GM21367 (cell line): ENCODE measurements around the gene ZNF554.

ENCODE experiments used
- ATAC-seq: cut with Tn5 transposase; IDR thresholded peaks from one replicate; pipeline ENCODE4 v1.9.1; 2021; ENCODE audit not compliant: unreplicated experiment

Gene ZNF554

DNA sequence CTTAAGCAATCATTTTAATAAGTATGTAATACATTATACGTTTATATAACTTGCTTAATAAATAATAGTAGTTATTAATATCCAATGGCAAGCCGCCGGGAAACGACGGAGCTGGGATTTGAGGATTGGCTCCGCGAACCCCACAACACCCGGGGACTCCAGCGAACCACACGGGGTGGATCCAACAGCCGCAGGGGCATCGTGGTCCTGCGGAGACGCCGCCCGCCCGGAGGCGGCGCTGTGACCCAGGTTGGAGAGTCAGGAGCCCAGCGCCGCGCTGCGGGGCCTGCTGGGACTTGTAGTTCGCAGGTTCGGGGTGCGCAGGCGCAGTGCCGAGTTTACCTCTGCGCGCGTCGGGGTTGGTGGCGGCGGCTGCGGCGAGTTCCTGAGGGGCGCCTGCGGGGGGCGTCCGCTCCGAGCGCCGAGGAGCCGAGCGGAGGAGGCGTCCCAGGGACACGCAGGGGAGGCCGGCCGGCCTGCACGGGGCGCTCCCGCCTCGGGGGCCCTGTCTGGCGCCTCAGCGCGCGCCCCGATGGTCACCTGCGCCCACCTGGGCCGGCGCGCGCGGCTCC is at the start of gene ZNF554:
TSS of gene ZNF554 (plus strand) at position 329 of the 572 bp plus-strand sequence. CDS start at position 533, 204 bp downstream.
- peak; percentile 72 for ATAC-seq

- no peak for ATAC-seq
These were observed 49.3 kb upstream of the ZNF554 start for GRCh38 chr19:2770055-2771013.

- no peak for ATAC-seq
These were observed 47.6 kb upstream of the ZNF554 start for GRCh38 chr19:2771786-2772674.

DNA sequence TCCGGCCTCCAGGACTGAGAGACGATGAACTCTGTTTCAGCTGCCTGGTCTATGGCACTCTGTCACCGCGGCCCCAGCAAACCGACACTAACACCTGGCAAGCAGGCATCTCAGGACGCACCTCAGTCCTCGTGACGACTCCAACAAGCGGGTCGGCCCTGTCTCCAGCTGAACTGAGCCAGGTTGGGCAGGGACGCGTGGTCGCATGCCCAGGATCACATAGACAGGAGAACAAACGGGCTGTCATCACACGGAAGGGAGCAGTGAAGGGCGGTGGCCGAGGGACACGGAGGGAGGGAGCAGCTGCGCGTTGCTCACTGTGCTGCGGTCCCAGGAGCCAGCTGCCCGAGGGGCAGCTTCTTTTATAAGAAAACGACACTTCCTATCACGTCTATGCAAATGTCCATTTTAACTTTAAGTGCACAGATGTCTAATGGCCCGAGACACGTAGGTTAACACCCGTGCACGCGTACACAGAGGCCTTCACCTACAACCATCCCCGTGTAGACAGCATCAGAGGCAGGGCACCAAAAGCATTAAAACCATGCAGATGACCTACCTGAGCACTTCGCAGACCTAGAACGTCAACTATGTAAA is 45.5 kb upstream of the ZNF554 start:
- no peak for ATAC-seq

DNA sequence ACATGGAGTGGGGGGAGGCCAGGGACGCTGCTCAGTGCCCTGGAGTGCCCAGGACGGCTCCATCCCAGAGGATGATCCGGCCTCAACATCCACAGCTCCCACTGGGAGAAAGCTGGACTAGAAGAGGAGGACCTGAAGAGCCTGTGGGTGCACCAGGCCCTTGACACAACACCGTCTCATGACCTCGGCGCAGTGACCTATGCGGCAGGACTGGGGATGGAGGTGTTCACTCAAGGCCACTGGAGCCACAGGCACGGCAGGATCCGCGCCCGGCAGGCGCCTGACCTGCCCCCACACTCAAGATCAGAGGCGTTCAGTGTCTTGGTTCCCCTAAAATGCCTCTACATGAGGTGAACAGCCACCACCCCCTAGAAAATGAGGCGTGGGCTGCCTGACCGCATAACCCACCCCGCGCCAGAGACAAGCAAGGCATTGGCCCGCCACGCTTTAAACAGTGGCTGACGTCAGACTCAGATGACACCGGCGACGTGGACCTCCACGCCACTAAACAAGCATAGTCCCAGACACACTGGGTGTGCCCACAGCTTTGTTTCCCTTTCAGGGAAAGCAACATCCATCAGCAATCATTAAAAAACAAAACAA is 44.6 kb upstream of the ZNF554 start:
- no peak for ATAC-seq

DNA sequence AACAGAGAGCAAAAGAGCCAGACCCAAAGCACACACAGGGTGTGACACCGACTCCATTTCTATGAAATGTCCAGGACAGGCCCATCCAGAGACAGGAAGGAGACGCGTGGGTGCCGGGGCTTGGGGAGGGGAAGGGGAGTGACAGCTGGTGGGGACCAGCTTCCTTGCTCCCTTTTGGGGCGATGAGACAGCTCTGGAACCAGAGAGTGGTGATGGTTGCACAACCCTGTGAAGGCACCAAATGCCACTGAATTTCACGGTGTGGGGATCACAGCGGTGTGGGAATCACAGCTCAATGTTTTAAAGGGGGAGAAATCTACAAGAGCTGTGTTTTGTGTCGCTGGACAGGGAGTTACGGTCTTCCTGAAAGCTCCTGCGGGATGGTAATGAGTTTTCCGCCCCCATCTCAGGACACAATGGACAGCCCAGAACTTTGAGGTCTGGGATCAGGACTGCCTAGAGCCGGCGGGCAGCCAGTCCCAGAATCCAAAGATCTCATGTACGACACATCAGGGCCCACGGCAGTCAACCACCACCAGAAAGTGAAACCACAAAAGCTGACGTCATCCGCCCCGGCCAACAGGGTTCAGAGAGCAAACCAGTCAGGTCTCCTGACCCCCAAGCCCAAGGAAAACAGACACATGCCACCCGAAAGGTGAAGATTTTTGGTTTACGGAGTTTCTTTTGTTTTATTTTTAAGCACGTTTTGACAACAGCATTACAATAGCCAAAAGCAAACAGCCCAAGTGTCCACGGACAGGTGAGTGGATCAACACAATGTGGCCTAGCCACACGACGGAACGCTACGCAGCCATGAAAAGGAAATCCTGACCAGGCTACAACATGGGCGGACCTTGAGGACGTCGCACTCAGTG is 43.9 kb upstream of the ZNF554 start:
- no peak for ATAC-seq

DNA sequence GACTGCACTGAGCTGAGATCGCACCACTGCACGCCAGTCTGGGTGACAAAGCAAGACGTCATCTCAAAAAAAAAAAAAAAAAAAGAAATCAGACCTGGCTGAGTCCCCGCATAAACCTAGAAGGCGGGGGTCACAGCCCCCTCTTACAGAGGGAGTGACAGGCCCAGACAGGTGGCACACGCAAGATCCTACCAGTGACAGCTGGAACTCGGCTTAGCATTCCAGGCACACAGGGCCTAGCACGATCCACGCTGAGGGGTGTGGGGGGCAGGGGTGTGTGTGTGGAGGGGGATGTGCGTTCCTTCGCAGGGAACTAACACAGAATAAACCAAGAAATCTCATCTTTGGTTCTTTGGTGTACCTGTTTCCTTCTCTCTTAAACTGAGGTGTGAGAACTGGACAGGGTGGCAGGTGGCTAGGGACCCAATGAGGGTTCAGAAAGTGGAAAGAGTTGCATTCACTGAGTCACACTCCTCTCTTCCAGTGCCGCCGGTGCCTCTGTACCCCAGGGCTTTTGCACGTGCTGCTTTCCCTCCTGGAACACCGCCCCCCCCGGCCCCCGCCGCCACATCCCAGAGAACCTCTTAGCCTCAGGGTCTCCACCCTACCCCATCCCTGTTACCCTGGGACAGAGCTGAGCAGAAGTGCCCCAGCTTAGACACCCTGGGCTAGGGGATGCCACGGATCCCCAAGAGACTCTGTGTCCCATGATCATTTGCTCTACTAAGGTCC is 41.5 kb upstream of the ZNF554 start:
- ATAC-seq, result no peak

DNA sequence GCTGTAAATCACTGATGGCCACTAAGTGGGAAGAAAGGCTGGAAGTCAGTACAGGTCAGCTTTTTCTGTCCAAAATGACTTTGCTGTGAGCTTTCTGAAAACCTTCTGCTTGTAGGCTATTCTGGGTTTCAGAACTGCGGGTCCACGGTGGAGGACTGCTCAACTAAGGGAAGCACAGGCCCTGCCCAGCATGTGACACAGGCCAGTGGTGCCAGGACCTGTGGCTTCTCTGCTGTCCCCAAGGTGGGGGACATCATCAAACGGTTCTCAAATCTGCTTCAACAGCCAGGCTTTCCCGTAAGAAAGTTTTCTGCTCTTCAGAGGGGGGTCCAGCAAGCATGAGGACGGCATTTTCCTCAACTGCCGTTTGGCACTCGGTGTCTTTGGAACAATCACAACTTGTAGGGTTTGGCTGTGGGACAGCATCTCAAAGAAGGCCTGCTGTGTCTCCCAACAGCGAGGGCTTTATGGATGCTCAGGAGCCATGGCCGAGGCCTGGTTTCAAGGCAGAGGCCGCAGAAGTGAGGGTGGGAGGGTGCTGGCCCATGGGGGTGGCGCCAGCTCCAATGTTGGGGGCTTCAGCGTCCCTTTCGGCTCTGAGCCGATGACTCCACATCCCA is 40.4 kb upstream of the ZNF554 start:
- ATAC-seq, result no peak

DNA sequence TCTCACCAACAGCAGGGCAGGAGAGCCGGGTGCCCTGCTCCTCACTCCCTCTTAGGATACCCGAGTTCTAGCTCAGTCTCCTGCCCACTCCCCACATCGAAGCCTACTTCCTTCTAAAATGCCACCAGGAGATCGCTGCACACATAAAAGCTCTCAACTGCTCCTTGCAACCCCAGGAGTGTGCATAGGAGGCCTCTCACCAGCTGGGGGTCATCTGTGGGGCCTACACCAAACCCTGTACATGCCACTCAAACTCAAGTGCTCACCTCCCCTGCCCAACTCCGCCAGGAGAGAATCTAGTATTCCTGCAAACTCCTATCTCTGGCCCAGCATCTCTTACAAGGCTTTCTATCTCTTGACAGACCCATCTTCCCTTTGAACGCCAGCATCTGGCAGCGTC is 39.4 kb upstream of the ZNF554 start:
- ATAC-seq, result no peak

DNA sequence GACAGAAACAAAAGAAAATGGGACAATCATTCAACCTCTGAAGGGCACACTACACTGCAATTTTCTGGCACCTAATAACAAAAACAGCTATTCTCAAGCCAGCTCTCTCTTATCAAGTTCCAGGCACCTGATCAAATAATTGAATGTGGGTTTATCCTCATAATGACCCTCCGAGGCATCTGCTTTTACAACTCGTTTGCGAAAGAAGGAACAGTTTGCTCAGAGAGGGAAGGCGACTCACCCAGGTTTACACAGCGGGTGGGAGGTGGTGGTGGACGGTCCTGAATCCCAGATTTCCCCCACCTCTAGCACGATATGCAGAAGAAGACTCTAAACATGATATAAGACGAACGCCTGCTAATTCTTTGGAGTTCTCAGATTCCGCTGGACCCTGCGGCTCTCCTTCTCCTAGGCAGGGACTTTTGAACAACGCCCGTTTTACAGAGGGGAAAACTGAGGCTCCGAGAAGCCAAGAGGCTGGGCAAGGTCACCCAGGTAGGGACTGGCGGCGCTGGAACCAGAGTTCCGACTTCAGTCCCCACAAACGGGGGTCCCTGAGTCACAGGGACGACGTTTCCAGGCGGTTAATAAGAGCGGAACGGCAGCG is 37.2 kb upstream of the ZNF554 start:
- ATAC-seq, result no peak

- peak; percentile 53 for ATAC-seq
These were observed 36.5 kb upstream of the ZNF554 start, which contains the start of gene SGTA for GRCh38 chr19:2782936-2783780. Gene SGTA (minus strand): TSS chr19:2783273. CDS start chr19:2769068, 14,205 bp downstream.

DNA sequence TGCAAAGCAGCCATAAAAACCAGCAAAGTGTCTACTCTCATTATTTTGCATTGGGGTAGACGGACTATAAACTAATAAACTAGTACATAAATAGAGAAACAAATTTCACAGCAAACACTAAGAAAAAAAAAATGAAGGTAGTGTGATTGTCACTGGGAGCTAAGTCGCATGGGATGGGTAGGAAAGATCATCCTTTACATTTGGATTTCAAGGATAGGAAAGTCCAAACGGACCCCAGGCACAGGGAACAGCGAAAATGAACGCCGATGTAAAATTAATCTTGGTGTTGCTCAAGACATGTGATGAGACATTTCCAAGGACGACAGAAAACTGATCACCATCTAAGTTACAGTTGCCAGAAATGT is 35.9 kb upstream of the ZNF554 start:
- ATAC-seq, result no peak

DNA sequence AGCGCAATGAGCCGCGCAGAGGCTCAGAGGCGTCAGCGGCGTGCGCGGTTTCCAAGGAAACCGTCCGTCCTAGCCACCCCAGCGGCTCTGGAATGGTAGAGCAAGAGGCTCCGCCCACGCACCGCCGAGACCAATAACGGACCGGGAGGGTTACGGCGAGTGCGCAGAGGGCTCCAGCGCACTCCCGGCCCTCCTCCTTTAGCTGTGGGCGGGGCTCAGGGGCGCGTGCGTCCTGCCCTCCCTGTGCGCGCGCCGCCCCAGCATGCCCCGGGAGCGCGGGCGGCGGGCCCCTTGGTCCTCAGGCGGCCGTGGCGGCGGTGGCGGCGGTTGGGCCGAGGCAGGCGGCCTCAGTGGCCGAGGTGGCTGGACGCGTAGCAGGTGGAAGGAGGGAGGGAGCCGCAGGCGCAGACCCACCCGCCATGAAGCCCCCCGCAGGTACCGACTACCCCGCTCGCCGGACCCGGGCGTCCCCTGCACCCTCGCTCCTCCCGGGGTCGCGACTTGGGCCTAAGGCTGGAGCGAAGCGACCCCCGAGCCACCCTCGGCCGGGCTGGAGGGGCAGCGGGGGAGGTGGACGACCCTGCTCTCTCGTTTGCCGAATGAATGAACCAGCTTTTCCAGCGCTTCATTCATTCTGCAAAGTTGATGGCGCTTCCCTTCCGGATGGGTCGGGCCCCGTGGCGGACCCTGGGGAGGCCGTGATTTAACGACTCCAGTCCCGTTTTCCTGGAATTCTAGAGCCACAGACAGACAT is 34.2 kb upstream of the ZNF554 start, which contains the start of gene THOP1:
TSS of gene THOP1 (plus strand) at position 260 of the 754 bp plus-strand sequence. CDS start at position 420, 160 bp downstream.
- peak; percentile 56 for ATAC-seq

DNA sequence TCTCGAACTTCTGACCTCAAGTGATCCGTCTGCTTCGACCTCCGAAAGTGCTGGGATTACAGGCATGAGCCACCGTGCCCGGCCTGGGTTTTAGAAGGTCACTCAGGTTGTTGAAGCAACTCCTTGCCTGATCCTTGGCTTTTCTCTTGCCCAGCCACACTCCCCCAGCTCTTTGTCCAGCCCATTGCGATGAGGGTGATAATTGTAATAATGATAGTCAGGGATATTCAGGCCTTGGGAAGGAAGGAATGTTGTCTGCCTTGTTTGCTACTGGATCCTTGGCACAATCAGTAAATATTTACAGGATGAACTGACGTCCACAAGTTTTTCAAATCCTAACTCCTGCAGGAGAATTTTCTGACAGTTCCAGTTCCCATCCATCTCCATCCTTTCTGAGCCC is 32.6 kb upstream of the ZNF554 start:
- no peak for ATAC-seq

DNA sequence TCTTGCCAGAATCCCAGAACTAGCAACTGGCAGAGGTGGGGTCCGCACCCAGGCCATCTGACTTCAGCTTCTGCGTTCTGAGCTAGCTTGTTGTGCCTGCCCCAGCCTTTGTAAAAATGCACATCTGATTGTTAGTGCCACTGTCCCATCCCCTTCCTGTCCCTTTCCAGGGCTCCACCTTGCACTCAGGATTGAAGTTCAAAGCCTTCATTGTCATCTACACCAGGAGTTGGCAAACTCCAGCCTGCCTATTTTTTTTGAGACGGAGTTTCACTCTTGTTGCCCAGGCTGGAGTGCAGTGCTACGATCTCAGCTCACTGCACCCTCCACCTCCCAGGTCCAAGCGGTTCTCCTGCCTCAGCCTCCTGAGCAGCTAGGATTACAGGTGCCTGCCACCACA is 31.4 kb upstream of the ZNF554 start:
- no peak for ATAC-seq

GRCh38 chr19:2790194-2790556 is 29.5 kb upstream of the ZNF554 start:
- no peak for ATAC-seq
